Esophagus (tissue), 2 donors: ENCODE data around the gene TFEB. TPM values are rescaled to one million over a fixed set of nuclear protein-coding genes. Genes with fewer than 3 reads are reported as not detected.

Experiments used
- H3K27ac ChIP-seq, 2 donors: one replicate each; pipeline ENCODE4 v1.5.1; 2013; ENCODE audit warnings: low read depth in 2 of 2, mild to moderate bottlenecking in 2 of 2, inconsistent platforms in 1 of 2, low read length in 1 of 2, moderate library complexity in 1 of 2
- H3K27me3 ChIP-seq, 2 donors: one replicate each; pipeline ENCODE4 v1.6.1; 2013; ENCODE audit warnings: low read length in 2 of 2, control low read depth in 1 of 2, mild to moderate bottlenecking in 1 of 2; ENCODE audit not compliant: insufficient read depth in 2 of 2, control insufficient read depth in 1 of 2
- H3K36me3 ChIP-seq, 2 donors: one replicate each; pipeline ENCODE4 v1.6.1; 2013; ENCODE audit warnings: low read length in 1 of 2; ENCODE audit not compliant: control insufficient read depth in 2 of 2, insufficient read depth in 2 of 2
- H3K4me1 ChIP-seq, 2 donors: one replicate each; pipeline ENCODE4 v1.6.1; 2013; ENCODE audit warnings: low read length in 1 of 2; ENCODE audit not compliant: control insufficient read depth in 2 of 2, insufficient read depth in 2 of 2
- H3K4me3 ChIP-seq, 2 donors: one replicate each; pipeline ENCODE4 v1.5.1; 2013; ENCODE audit warnings: low read length in 2 of 2, mild to moderate bottlenecking in 2 of 2, low read depth in 1 of 2, moderate library complexity in 1 of 2
- H3K9me3 ChIP-seq, 2 donors: one replicate each; pipeline ENCODE4 v1.6.1; 2013; ENCODE audit warnings: mild to moderate bottlenecking in 2 of 2, low read depth in 1 of 2, low read length in 1 of 2, moderate library complexity in 1 of 2; ENCODE audit not compliant: control insufficient read depth in 2 of 2, insufficient read depth in 1 of 2
- WGBS, 2 donors: extraction: QIAGEN DNeasy Blood & Tissue Kit; methylation state at CpG; one replicate each; pipeline ENCODE4 v1.1.7; 2013; 5-methylcytosine and 5-hydroxymethylcytosine counted together
- polyA plus RNA-seq, 2 donors: library from polyadenylated mRNA; stranded (reverse); fragments of 200-250 nt; gene quantifications; one replicate each; pipeline ENCODE4 v1.2.3, GENCODE V29; 2013
- donor health status: healthy with polysubstance abuse.
- donor health status: Bipolar disorder and iron deficiency.

TFEB gene
- polyA plus RNA-seq: 10 to 100 TPM in 1 of 2 donors, 1 to 10 TPM in 1; 8.9 to 15.0 TPM

GRCh38 chr6:41735427-41736185 is at the start of gene TFEB:
TSS of gene TFEB (minus strand) at chr6:41735608. CDS start at chr6:41691213, 44,395 bp downstream.
- Histone ChIP-seq H3K27ac (peak within 1 kb of the TSS; percentile 95 to 96), H3K36me3 (peaks cover 0 to 3% of the 10 kb centered on the region in 2 donors), H3K4me1 (peaks cover 7 to 19% of the 10 kb centered on the region in 2 donors), H3K4me3 (peak within 1 kb of the TSS; percentile 71 to 90), H3K9me3 (no peaks in the 10 kb centered on the region), H3K27me3 (no peaks in the 10 kb centered on the region)
- 6 to 9% methylated on average over 36 to 50 of the region's 50 CpGs for WGBS, 2 donors

GRCh38 chr6:41784581-41785171 is 49.3 kb upstream of the TFEB start:
- H3K36me3 ChIP-seq: peaks cover 0 to 9% of the 10 kb centered on the region in 2 donors
- H3K4me3 ChIP-seq: peak overlapping the region; percentile 66 to 94
- peaks cover 0 to 23% of the 10 kb centered on the region in 2 donors for H3K4me1 ChIP-seq
- H3K27ac ChIP-seq: peak overlapping the region; percentile 97 to 99
- 48% methylated on average over 5 of the region's 5 CpGs for WGBS, 2 donors
- no peaks in the 10 kb centered on the region for H3K27me3 ChIP-seq
- no peaks in the 10 kb centered on the region for H3K9me3 ChIP-seq

- peaks cover 0 to 2% of the 10 kb centered on the region in 2 donors for H3K36me3 ChIP-seq
- 76 to 82% methylated on average over 6 of the region's 6 CpGs for WGBS, 2 donors
- H3K4me1 ChIP-seq: peaks cover 0 to 20% of the 10 kb centered on the region in 2 donors
- no peaks in the 10 kb centered on the region for H3K27me3 ChIP-seq
- H3K9me3 ChIP-seq: no peaks in the 10 kb centered on the region
- H3K4me3 ChIP-seq: no peak overlapping the region
- H3K27ac ChIP-seq: peak overlapping the region; percentile 50 to 99
Observed at GRCh38 chr6:41783106-41783780, 47.8 kb upstream of the TFEB start.

- Histone ChIP-seq H3K4me1 (peaks cover 0 to 20% of the 10 kb centered on the region in 2 donors), H3K27me3 (no peaks in the 10 kb centered on the region), H3K4me3 (peak overlapping the region; percentile 52 to 68), H3K27ac (peak overlapping the region; percentile 88 to 89), H3K9me3 (no peaks in the 10 kb centered on the region), H3K36me3 (peaks cover 0 to 2% of the 10 kb centered on the region in 2 donors)
- 14 to 24% methylated on average over 3 of the region's 3 CpGs for WGBS, 2 donors
Observed at GRCh38 chr6:41781366-41781730, 45.9 kb upstream of the TFEB start.

- WGBS, 2 donors: 1 to 2% methylated on average over 31 to 36 of the region's 36 CpGs
- Histone ChIP-seq H3K36me3 (no peaks in the 10 kb centered on the region), H3K4me3 (peak within 1 kb of the TSS; percentile 52 to 68), H3K27me3 (no peaks in the 10 kb centered on the region), H3K4me1 (peaks cover 0 to 16% of the 10 kb centered on the region in 2 donors), H3K27ac (peak within 1 kb of the TSS; percentile 88 to 89), H3K9me3 (no peaks in the 10 kb centered on the region)
Observed at GRCh38 chr6:41780551-41781365, 45.4 kb upstream of the TFEB start, which contains the start of gene PRICKLE4. TSS of gene PRICKLE4 (plus strand) at chr6:41780782. CDS start at chr6:41783474, 2,692 bp downstream.

GRCh38 chr6:41779788-41780550 is 44.6 kb upstream of the TFEB start, which contains the start of gene FRS3:
TSS of gene FRS3 (minus strand) at chr6:41779900. CDS start at chr6:41776987, 2,913 bp downstream.
- 0 to 1% methylated on average over 53 to 73 of the region's 73 CpGs for WGBS, 2 donors
- Histone ChIP-seq H3K4me3 (peak within 1 kb of the TSS; percentile 52 to 68), H3K4me1 (peaks cover 0 to 9% of the 10 kb centered on the region in 2 donors), H3K36me3 (peaks cover 0 to 5% of the 10 kb centered on the region in 2 donors), H3K27me3 (no peaks in the 10 kb centered on the region), H3K9me3 (no peaks in the 10 kb centered on the region), H3K27ac (peak within 1 kb of the TSS; percentile 88 to 89)

- Histone ChIP-seq H3K27me3 (no peaks in the 10 kb centered on the region), H3K4me1 (peaks cover 0 to 9% of the 10 kb centered on the region in 2 donors), H3K36me3 (peaks cover 6 to 12% of the 10 kb centered on the region in 2 donors), H3K4me3 (peak overlapping the region; percentile 52 to 68), H3K9me3 (no peaks in the 10 kb centered on the region), H3K27ac (peak overlapping the region; percentile 52 to 88)
- 2 to 3% methylated on average over 16 of the region's 16 CpGs for WGBS, 2 donors
Observed at GRCh38 chr6:41779336-41779735, 43.9 kb upstream of the TFEB start.

GRCh38 chr6:41778895-41779294 is 43.5 kb upstream of the TFEB start:
- Histone ChIP-seq H3K27me3 (no peaks in the 10 kb centered on the region), H3K4me3 (peak overlapping the region in 1 of 2 donors; percentile 68), H3K9me3 (no peaks in the 10 kb centered on the region), H3K4me1 (peaks cover 0 to 5% of the 10 kb centered on the region in 2 donors), H3K27ac (peak overlapping the region in 1 of 2 donors; percentile 52), H3K36me3 (peaks cover 8 to 15% of the 10 kb centered on the region in 2 donors)
- 37 to 42% methylated on average over 6 of the region's 6 CpGs for WGBS, 2 donors
